Measurements from ENCODE around the gene DNAJC8.

Gene DNAJC8

GRCh38 chr1:28273216-28273860 is 40.5 kb upstream of the DNAJC8 start:
- no peak overlapping the region for H3K4me3 ChIP-seq (ENCODE audit: low read depth, low read length)
- no peak for DNase-seq (ENCODE audit: low read depth)
- TF ChIP-seq, protein P1, sequence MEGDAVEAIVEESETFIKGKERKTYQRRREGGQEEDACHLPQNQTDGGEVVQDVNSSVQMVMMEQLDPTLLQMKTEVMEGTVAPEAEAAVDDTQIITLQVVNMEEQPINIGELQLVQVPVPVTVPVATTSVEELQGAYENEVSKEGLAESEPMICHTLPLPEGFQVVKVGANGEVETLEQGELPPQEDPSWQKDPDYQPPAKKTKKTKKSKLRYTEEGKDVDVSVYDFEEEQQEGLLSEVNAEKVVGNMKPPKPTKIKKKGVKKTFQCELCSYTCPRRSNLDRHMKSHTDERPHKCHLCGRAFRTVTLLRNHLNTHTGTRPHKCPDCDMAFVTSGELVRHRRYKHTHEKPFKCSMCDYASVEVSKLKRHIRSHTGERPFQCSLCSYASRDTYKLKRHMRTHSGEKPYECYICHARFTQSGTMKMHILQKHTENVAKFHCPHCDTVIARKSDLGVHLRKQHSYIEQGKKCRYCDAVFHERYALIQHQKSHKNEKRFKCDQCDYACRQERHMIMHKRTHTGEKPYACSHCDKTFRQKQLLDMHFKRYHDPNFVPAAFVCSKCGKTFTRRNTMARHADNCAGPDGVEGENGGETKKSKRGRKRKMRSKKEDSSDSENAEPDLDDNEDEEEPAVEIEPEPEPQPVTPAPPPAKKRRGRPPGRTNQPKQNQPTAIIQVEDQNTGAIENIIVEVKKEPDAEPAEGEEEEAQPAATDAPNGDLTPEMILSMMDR (IDR thresholded peaks at IDR 0.05; ENCODE audit: low read depth, low read length, missing control alignments) = no peak
- in situ Hi-C loops (cut with HindIII; ENCODE audit: low sequenced_read_pairs) = loop anchor here (25.0 kb wide), 1 partner anchor 339 kb away; no protein-coding TSS in a partner anchor

DNA sequence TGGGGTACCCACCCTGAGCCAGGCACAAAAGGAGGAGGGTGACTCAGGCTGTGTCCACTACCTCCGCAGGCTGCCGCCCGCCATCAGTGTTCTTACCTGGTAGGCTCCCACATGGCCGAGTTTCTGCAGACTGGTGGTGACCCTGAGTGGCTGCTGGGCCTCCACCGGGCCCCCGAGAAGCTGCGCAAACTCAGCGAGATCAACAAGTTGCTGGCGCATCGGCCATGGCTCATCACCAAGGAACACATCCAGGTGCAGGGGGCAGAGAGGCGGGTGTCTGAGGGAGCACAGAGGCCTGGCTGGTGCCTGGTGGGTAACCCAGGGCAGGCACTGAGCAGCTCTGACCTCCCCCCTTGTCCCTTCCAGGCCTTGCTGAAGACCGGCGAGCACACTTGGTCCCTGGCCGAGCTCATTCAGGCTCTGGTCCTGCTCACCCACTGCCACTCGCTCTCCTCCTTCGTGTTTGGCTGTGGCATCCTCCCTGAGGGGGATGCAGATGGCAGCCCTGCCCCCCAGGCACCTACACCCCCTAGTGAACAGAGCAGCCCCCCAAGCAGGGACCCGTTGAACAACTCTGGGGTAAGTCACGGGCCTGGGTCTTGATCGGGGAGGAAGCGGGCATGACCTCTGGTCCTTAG is 39.5 kb upstream of the DNAJC8 start:
- no peak for DNase-seq (ENCODE audit: low read depth)
- H3K4me3 ChIP-seq (ENCODE audit: low read depth, low read length) = no peak overlapping the region
- in situ Hi-C loops (cut with HindIII; ENCODE audit: low sequenced_read_pairs) = loop anchor here (25.0 kb wide), 1 partner anchor 340 kb away; no protein-coding TSS in a partner anchor
- TF ChIP-seq, protein P1 (IDR thresholded peaks at IDR 0.05; ENCODE audit: low read depth, low read length, missing control alignments) = no peak

GRCh38 chr1:28269529-28269928 is 36.7 kb upstream of the DNAJC8 start:
- TF ChIP-seq, protein P1 (IDR thresholded peaks at IDR 0.05; ENCODE audit: low read depth, low read length, missing control alignments) = no peak
- DNase-seq (ENCODE audit: low read depth) = no peak
- in situ Hi-C loops (cut with HindIII; ENCODE audit: low sequenced_read_pairs) = loop anchor here (25.0 kb wide), 1 partner anchor 343 kb away; no protein-coding TSS in a partner anchor
- H3K4me3 ChIP-seq (ENCODE audit: low read depth, low read length) = no peak overlapping the region

GRCh38 chr1:28267633-28268032 is 34.8 kb upstream of the DNAJC8 start:
- in situ Hi-C loops (cut with HindIII; ENCODE audit: low sequenced_read_pairs) = loop anchor here (25.0 kb wide), 1 partner anchor 345 kb away; no protein-coding TSS in a partner anchor
- no peak overlapping the region for H3K4me3 ChIP-seq (ENCODE audit: low read depth, low read length)
- TF ChIP-seq, protein P1 (IDR thresholded peaks at IDR 0.05; ENCODE audit: low read depth, low read length, missing control alignments) = no peak
- no peak for DNase-seq (ENCODE audit: low read depth)

DNA sequence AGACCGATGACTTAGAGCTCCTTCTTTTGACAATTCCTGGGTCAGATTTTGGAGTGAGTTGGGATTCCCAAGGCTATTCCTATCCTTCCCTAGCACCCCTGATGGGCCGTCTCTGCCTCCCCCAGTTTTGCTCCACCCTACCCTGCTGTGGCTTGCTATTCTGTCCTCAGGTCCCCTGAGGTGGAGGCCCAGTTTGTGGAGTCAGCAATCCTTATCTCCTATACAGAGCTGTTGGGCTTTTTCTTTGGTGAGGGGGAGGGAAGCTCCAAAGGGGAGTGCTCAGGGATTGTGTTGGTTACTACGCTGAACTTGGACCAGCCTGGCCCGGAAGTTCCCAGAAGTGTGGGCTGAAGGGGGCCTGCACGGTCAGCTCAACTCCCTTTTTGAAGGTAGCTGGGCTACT is 34.1 kb upstream of the DNAJC8 start:
- DNase-seq (ENCODE audit: low read depth) = no peak
- in situ Hi-C loops (cut with HindIII; ENCODE audit: low sequenced_read_pairs) = loop anchor here (25.0 kb wide), 1 partner anchor 345 kb away; no protein-coding TSS in a partner anchor
- TF ChIP-seq, protein P1 (IDR thresholded peaks at IDR 0.05; ENCODE audit: low read depth, low read length, missing control alignments) = no peak
- H3K4me3 ChIP-seq (ENCODE audit: low read depth, low read length) = no peak overlapping the region

- no peak overlapping the region for H3K4me3 ChIP-seq (ENCODE audit: low read depth, low read length)
- in situ Hi-C loops (cut with HindIII; ENCODE audit: low sequenced_read_pairs) = loop anchor here (25.0 kb wide), 1 partner anchor 347 kb away; no protein-coding TSS in a partner anchor
- TF ChIP-seq, protein P1 (IDR thresholded peaks at IDR 0.05; ENCODE audit: low read depth, low read length, missing control alignments) = no peak
- DNase-seq (ENCODE audit: low read depth) = no peak
Observed at GRCh38 chr1:28265577-28265976, 32.7 kb upstream of the DNAJC8 start.

Data from astrocyte of the cerebellum (primary cell).